ENCODE results near the gene FAM110C. TPM values are rescaled to one million over a fixed set of nuclear protein-coding genes. Genes with fewer than 3 reads are reported as not detected.
"Not testable (repeated sequence)": the region's sequence is repeated elsewhere in the genome, so short reads cannot be mapped to it uniquely, and the experiment has no call there.

FAM110C gene
- polyA plus RNA-seq, 1 donor from 2014 or later, result 0.21 TPM

DNA sequence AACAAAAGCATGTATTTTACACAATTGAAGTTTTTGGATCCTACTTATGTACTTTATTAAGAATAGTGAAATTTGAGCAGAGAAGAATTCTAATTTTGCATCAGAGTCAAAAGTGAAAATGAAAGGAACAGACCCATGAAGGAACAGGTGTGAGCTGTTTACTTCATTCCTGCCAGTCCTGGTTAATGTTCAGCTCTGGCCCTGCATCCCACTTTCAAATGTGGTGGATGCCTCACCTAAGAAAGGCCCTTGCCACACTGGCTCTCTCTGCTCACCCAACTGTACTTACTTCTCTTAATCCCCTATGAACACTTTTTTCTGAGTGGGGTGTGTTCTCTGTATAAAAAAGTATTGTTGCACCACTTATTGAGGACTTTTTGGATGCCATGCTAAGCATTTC lies 22.2 kb downstream of the FAM110C start:
- no peak for TF ChIP-seq MXI1 (conservative IDR thresholded peaks at IDR 0.05; ENCODE audit: poor library complexity, severe bottlenecking)
- TF ChIP-seq TAF1 (IDR thresholded peaks at IDR 0.05; ENCODE audit: low read depth), result no peak
- no peak for TF ChIP-seq SMC3 (conservative IDR thresholded peaks at IDR 0.05; ENCODE audit: poor library complexity)
- no peak for TF ChIP-seq RAD21 (conservative IDR thresholded peaks at IDR 0.05)
- no peak for TF ChIP-seq EP300 (conservative IDR thresholded peaks at IDR 0.05; ENCODE audit: poor library complexity, severe bottlenecking)
- TF ChIP-seq, protein P1, sequence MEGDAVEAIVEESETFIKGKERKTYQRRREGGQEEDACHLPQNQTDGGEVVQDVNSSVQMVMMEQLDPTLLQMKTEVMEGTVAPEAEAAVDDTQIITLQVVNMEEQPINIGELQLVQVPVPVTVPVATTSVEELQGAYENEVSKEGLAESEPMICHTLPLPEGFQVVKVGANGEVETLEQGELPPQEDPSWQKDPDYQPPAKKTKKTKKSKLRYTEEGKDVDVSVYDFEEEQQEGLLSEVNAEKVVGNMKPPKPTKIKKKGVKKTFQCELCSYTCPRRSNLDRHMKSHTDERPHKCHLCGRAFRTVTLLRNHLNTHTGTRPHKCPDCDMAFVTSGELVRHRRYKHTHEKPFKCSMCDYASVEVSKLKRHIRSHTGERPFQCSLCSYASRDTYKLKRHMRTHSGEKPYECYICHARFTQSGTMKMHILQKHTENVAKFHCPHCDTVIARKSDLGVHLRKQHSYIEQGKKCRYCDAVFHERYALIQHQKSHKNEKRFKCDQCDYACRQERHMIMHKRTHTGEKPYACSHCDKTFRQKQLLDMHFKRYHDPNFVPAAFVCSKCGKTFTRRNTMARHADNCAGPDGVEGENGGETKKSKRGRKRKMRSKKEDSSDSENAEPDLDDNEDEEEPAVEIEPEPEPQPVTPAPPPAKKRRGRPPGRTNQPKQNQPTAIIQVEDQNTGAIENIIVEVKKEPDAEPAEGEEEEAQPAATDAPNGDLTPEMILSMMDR (IDR thresholded peaks at IDR 0.05; ENCODE audit: poor library complexity, severe bottlenecking), result no peak
- TF ChIP-seq, protein P2, sequence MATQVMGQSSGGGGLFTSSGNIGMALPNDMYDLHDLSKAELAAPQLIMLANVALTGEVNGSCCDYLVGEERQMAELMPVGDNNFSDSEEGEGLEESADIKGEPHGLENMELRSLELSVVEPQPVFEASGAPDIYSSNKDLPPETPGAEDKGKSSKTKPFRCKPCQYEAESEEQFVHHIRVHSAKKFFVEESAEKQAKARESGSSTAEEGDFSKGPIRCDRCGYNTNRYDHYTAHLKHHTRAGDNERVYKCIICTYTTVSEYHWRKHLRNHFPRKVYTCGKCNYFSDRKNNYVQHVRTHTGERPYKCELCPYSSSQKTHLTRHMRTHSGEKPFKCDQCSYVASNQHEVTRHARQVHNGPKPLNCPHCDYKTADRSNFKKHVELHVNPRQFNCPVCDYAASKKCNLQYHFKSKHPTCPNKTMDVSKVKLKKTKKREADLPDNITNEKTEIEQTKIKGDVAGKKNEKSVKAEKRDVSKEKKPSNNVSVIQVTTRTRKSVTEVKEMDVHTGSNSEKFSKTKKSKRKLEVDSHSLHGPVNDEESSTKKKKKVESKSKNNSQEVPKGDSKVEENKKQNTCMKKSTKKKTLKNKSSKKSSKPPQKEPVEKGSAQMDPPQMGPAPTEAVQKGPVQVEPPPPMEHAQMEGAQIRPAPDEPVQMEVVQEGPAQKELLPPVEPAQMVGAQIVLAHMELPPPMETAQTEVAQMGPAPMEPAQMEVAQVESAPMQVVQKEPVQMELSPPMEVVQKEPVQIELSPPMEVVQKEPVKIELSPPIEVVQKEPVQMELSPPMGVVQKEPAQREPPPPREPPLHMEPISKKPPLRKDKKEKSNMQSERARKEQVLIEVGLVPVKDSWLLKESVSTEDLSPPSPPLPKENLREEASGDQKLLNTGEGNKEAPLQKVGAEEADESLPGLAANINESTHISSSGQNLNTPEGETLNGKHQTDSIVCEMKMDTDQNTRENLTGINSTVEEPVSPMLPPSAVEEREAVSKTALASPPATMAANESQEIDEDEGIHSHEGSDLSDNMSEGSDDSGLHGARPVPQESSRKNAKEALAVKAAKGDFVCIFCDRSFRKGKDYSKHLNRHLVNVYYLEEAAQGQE (IDR thresholded peaks at IDR 0.05; ENCODE audit: borderline replicate concordance), result no peak
- TF ChIP-seq EZH2 (IDR thresholded peaks at IDR 0.05; ENCODE audit: borderline replicate concordance, insufficient read depth, low read length, poor library complexity, severe bottlenecking), result no peak
- Histone ChIP-seq H3F3A (ENCODE audit: insufficient read depth, low read length, poor library complexity, severe bottlenecking) (no peaks in the 10 kb centered on the region), H2AFZ (ENCODE audit: low read depth, low read length) (no peak overlapping the region), H3K9me2 (ENCODE audit: insufficient read depth, low read length) (no peaks in the 10 kb centered on the region), H3K4me3 (ENCODE audit: low read length) (no peak overlapping the region), H3K4me2 (ENCODE audit: low read length) (no peak overlapping the region), H3K27ac (ENCODE audit: low read length) (no peak overlapping the region), H3K9ac (ENCODE audit: low read length) (no peak overlapping the region), H3K9me3 (ENCODE audit: low read length) (no peaks in the 10 kb centered on the region), H3K27me3 (ENCODE audit: insufficient read depth, low read depth, low read length) (no peaks in the 10 kb centered on the region), H3K36me3 (ENCODE audit: insufficient read depth, low read length) (no peaks in the 10 kb centered on the region), H4K20me1 (ENCODE audit: insufficient read depth) (no peaks in the 10 kb centered on the region), H3K79me2 (replicated peaks; ENCODE audit: insufficient read depth, low read length) (no peaks in the 10 kb centered on the region)

DNA sequence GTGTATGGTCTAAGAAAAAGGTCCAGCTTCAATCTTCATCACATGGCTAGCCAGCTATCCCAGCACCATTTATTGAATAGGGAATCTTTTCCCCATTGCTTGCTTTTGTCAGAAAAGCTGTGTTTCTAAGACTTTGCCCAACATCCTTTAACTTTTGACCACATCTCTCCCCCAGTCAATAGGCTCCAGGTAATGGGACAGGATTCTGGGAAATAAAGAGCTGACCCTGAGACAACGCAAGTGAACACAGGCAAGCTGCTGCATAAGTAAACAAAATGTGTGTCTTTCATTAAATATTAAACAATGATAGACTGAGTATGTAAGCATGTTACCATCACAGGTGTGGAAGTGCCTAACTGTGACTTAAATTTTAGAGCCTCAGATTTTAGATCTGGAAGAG lies 23.0 kb downstream of the FAM110C start:
- no peaks in the 10 kb centered on the region for H4K20me1 ChIP-seq (ENCODE audit: insufficient read depth)
- no peak overlapping the region for H3K4me3 ChIP-seq (ENCODE audit: low read length)
- H2AFZ ChIP-seq (ENCODE audit: low read depth, low read length), result no peak overlapping the region
- no peaks in the 10 kb centered on the region for H3K9me2 ChIP-seq (ENCODE audit: insufficient read depth, low read length)
- no peak overlapping the region for H3K9ac ChIP-seq (ENCODE audit: low read length)
- H3K36me3 ChIP-seq (ENCODE audit: insufficient read depth, low read length), result no peaks in the 10 kb centered on the region
- H3K27me3 ChIP-seq (ENCODE audit: insufficient read depth, low read depth, low read length), result no peaks in the 10 kb centered on the region
- H3K79me2 ChIP-seq (replicated peaks; ENCODE audit: insufficient read depth, low read length), result no peaks in the 10 kb centered on the region
- H3K4me2 ChIP-seq (ENCODE audit: low read length), result no peak overlapping the region
- no peaks in the 10 kb centered on the region for H3K9me3 ChIP-seq (ENCODE audit: low read length)
- H3F3A ChIP-seq (ENCODE audit: insufficient read depth, low read length, poor library complexity, severe bottlenecking), result no peaks in the 10 kb centered on the region
- no peak overlapping the region for H3K27ac ChIP-seq (ENCODE audit: low read length)
- TF ChIP-seq EZH2 (IDR thresholded peaks at IDR 0.05; ENCODE audit: borderline replicate concordance, insufficient read depth, low read length, poor library complexity, severe bottlenecking), result no peak
- TF ChIP-seq RAD21 (conservative IDR thresholded peaks at IDR 0.05), result no peak
- no peak for TF ChIP-seq POLR2AphosphoS5 (IDR thresholded peaks at IDR 0.05)
- TF ChIP-seq TAF1 (IDR thresholded peaks at IDR 0.05; ENCODE audit: low read depth), result no peak
- TF ChIP-seq, protein P2 (IDR thresholded peaks at IDR 0.05; ENCODE audit: borderline replicate concordance), result no peak
- no peak for TF ChIP-seq EP300 (conservative IDR thresholded peaks at IDR 0.05; ENCODE audit: poor library complexity, severe bottlenecking)
- TF ChIP-seq MXI1 (conservative IDR thresholded peaks at IDR 0.05; ENCODE audit: poor library complexity, severe bottlenecking), result no peak
- no peak for TF ChIP-seq SMC3 (conservative IDR thresholded peaks at IDR 0.05; ENCODE audit: poor library complexity)
- TF ChIP-seq, protein P1 (IDR thresholded peaks at IDR 0.05; ENCODE audit: poor library complexity, severe bottlenecking), result no peak

DNA sequence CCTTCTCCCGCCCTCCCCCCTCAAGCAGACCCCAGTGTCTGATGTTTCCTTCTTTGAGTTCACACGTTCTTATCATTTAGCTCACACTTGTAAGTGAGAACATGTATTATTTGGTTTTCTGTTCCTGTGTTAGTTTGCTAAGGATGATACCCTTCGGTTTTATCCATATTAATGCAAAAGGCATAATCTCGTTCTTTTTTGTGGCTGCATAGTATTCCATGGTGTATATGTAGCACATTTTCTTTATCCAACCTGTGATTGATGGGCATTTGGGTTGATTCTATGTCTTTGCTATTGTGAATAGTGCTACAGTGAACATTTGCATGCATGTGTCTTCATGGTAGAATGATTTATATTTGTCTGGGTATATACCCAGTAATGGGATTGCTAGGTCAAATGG lies 24.1 kb downstream of the FAM110C start:
- not testable (repeated sequence) for H3K4me2 ChIP-seq (ENCODE audit: low read length); H2AFZ ChIP-seq (ENCODE audit: low read depth, low read length); H3F3A ChIP-seq (ENCODE audit: insufficient read depth, low read length, poor library complexity, severe bottlenecking); H3K9me3 ChIP-seq (ENCODE audit: low read length); H3K27ac ChIP-seq (ENCODE audit: low read length); H3K79me2 ChIP-seq (replicated peaks; ENCODE audit: insufficient read depth, low read length); H3K9ac ChIP-seq (ENCODE audit: low read length); H3K4me3 ChIP-seq (ENCODE audit: low read length); H3K9me2 ChIP-seq (ENCODE audit: insufficient read depth, low read length); H3K27me3 ChIP-seq (ENCODE audit: insufficient read depth, low read depth, low read length); H3K36me3 ChIP-seq (ENCODE audit: insufficient read depth, low read length); H4K20me1 ChIP-seq (ENCODE audit: insufficient read depth)

Data from neural cell (in vitro differentiated cells).